ENCODE data around the gene HLCS.

Gene HLCS

GRCh38 chr21:36867291-36867905 lies 99.1 kb downstream of the HLCS start:
- no peak overlapping the region for H3K4me3 ChIP-seq (ENCODE audit: low read depth, low read length)
- TF ChIP-seq CTCF (IDR thresholded peaks at IDR 0.05; ENCODE audit: low read depth, low read length): no peak

GRCh38 chr21:36866419-36866818 lies 100.0 kb downstream of the HLCS start:
- H3K4me3 ChIP-seq (ENCODE audit: low read depth, low read length): no peak overlapping the region
- TF ChIP-seq CTCF (IDR thresholded peaks at IDR 0.05; ENCODE audit: low read depth, low read length): no peak

GRCh38 chr21:36864974-36865373 lies 101.5 kb downstream of the HLCS start:
- no peak overlapping the region for H3K4me3 ChIP-seq (ENCODE audit: low read depth, low read length)
- no peak for TF ChIP-seq CTCF (IDR thresholded peaks at IDR 0.05; ENCODE audit: low read depth, low read length)

GRCh38 chr21:36863260-36863659 lies 103.2 kb downstream of the HLCS start:
- TF ChIP-seq CTCF (IDR thresholded peaks at IDR 0.05; ENCODE audit: low read depth, low read length): no peak
- no peak overlapping the region for H3K4me3 ChIP-seq (ENCODE audit: low read depth, low read length)

- H3K4me3 ChIP-seq (ENCODE audit: low read depth, low read length): no peak overlapping the region
- TF ChIP-seq CTCF (IDR thresholded peaks at IDR 0.05; ENCODE audit: low read depth, low read length): no peak
Measured at GRCh38 chr21:36861595-36862323, 104.7 kb downstream of the HLCS start.

GRCh38 chr21:36860736-36861594 lies 105.5 kb downstream of the HLCS start:
- TF ChIP-seq CTCF (IDR thresholded peaks at IDR 0.05; ENCODE audit: low read depth, low read length): no peak
- no peak overlapping the region for H3K4me3 ChIP-seq (ENCODE audit: low read depth, low read length)

Data from WI38 (cell line).